Pancreas (tissue), 10 donors: ENCODE data around the gene TRIM23. TPM values are rescaled to one million over a fixed set of nuclear protein-coding genes. Genes with fewer than 3 reads are reported as not detected.

ENCODE experiments used
- ATAC-seq, 4 donors: fragments of 200-7000 bp; cut with Tn5 transposase; one replicate each; pipeline versions ENCODE4 v1.8.0 to v1.9.1; 2020; ENCODE audit warnings: mild to moderate bottlenecking in 4 of 4, moderate library complexity in 4 of 4
- DNase-seq, 6 donors: peaks; one replicate each; pipeline ENCODE4 v3.0.0-alpha.2; 2020
- FAIRE-seq: peaks from 2 replicates; lab custom pipeline; 2012; peaks lifted over from hg19 to GRCh38; lab: Jason Lieb, UNC
- H3K27ac ChIP-seq, 4 donors: fragments of 200-600 bp; sonication (generic); 1 replicate in 3 of 4; 2 replicates in 1 of 4; pipeline versions ENCODE4 v1.5.0 to v1.8.0; 2020
- H3K27me3 ChIP-seq, 4 donors: fragments of 200-600 bp; one replicate each; pipeline ENCODE4 v1.8.0; 2021
- H3K36me3 ChIP-seq, 3 donors: fragments of 200-600 bp; sonication (generic) in 1 of 3; one replicate each; pipeline versions ENCODE4 v1.5.0 to v1.8.0; 2020 to 2021
- H3K4me1 ChIP-seq, 3 donors: fragments of 200-600 bp; one replicate each; pipeline ENCODE4 v1.8.0; 2021
- H3K4me3 ChIP-seq, 4 donors: fragments of 200-600 bp; sonication (generic) in 2 of 4; one replicate each; pipeline versions ENCODE4 v1.5.0 to v1.8.0; 2020 to 2021
- H3K9me3 ChIP-seq, 4 donors: fragments of 200-600 bp; one replicate each; pipeline ENCODE4 v1.8.0; 2021
- CTCF ChIP-seq, 4 donors: fragments of 200-600 bp; sonication (generic) in 3 of 4; IDR thresholded peaks; one replicate each; pipeline versions ENCODE4 v1.5.0 to v1.8.0; 2021; ENCODE audit warnings: antibody characterized with exemption in 4 of 4
- WGBS, 2 donors: extraction: QIAGEN DNeasy Blood & Tissue Kit; methylation state at CpG; one replicate each; pipeline ENCODE4 v1.1.7; 2013; 5-methylcytosine and 5-hydroxymethylcytosine counted together
- intact Hi-C, 3 donors: fragments of 100-400 bp; cut with DNase I; formaldehyde crosslinking; loops; one replicate each; pipeline versions ENCODE4 v1.11.1 to v1.14.2; 2022
- polyA plus RNA-seq, 2 donors: library from polyadenylated mRNA; stranded (reverse); fragments of 200-250 nt; gene quantifications; one replicate each; pipeline ENCODE4 v1.2.3, GENCODE V29; 2013
- total RNA-seq, 6 donors: library from RNA; stranded (reverse); fragmentation: NEBNext Ultra II Directional in 4 of 6; extraction: Animal tissue kit (Norgen Biotek cat#: 25700) in 4 of 6; gene quantifications; one replicate each; pipeline versions ENCODE4 v1.2.1 to v1.2.4, GENCODE V29; 2021 to 2023
- donor health status: healthy with polysubstance abuse.
- donor health status: DM: no; HTN: no; CAD: no; lungs with moderate emphysema.
- donor health status: DM: no; HTN: no; CAD: no.
- donor health status: control.
- donor health status: control.
- donor health status: Bipolar disorder and iron deficiency.
- donor health status: DM: yes; HTN: yes; CAD: no.
- donor health status: DM: no; HTN: no; CAD: no.
- donor health status: DM: no; HTN: no; CAD: no.
- donor health status: DM: yes; HTN: yes; CAD: no.

TRIM23 gene
- total and polyA plus RNA-seq, 8 donors: 2.1 to 10.0 (median 5.2) TPM

- no peaks in the 10 kb centered on the region for H3K36me3 ChIP-seq
Observed at GRCh38 chr5:65651144-65651543, 27.0 kb upstream of the TRIM23 start.

GRCh38 chr5:65647941-65648340 is 23.8 kb upstream of the TRIM23 start:
- no peak for ATAC-seq
- no peak for DNase-seq
- Histone ChIP-seq H3K27me3 (no peaks in the 10 kb centered on the region), H3K36me3 (no peaks in the 10 kb centered on the region), H3K9me3 (no peaks in the 10 kb centered on the region), H3K4me1 (no peaks in the 10 kb centered on the region), H3K27ac (no peak overlapping the region), H3K4me3 (no peak overlapping the region)
- intact Hi-C loops: no loop called here
- no peak for FAIRE-seq
- no peak for TF ChIP-seq CTCF (IDR thresholded peaks at IDR 0.05)

More at GRCh38 chr5:65651144-65651543, 27.0 kb upstream of the TRIM23 start:
- H3K4me3 ChIP-seq: no peak overlapping the region
- no peak for ATAC-seq
- no peak for TF ChIP-seq CTCF (IDR thresholded peaks at IDR 0.05)
- no peak overlapping the region for H3K27ac ChIP-seq
- intact Hi-C loops: no loop called here
- FAIRE-seq: no peak
- H3K4me1 ChIP-seq: no peaks in the 10 kb centered on the region
- 69 to 75% methylated on average over 5 of the region's 5 CpGs for WGBS, 2 donors
- DNase-seq: no peak
- no peaks in the 10 kb centered on the region for H3K27me3 ChIP-seq
- no peaks in the 10 kb centered on the region for H3K9me3 ChIP-seq

GRCh38 chr5:65646938-65647337 is 22.8 kb upstream of the TRIM23 start:
- no peak for ATAC-seq
- 66 to 68% methylated on average over 2 of the region's 2 CpGs for WGBS, 2 donors
- Histone ChIP-seq H3K4me3 (no peak overlapping the region), H3K4me1 (no peaks in the 10 kb centered on the region), H3K27ac (no peak overlapping the region), H3K36me3 (no peaks in the 10 kb centered on the region), H3K9me3 (no peaks in the 10 kb centered on the region), H3K27me3 (no peaks in the 10 kb centered on the region)
- intact Hi-C loops: no loop called here
- no peak for FAIRE-seq
- DNase-seq: no peak
- no peak for TF ChIP-seq CTCF (IDR thresholded peaks at IDR 0.05)

- intact Hi-C loops: no loop called here
- DNase-seq (no peak), ATAC-seq (no peak), FAIRE-seq (no peak)
- Histone ChIP-seq H3K9me3 (no peaks in the 10 kb centered on the region), H3K36me3 (peaks cover 0 to 14% (median 6%) of the 10 kb centered on the region in 3 donors), H3K4me3 (no peak overlapping the region), H3K27me3 (no peaks in the 10 kb centered on the region), H3K4me1 (no peaks in the 10 kb centered on the region), H3K27ac (no peak overlapping the region)
- WGBS, 2 donors: 92 to 95% methylated on average over 4 of the region's 4 CpGs
- no peak for TF ChIP-seq CTCF (IDR thresholded peaks at IDR 0.05)
Observed at GRCh38 chr5:65640240-65640639, 16.1 kb upstream of the TRIM23 start.

- no peak for TF ChIP-seq CTCF (IDR thresholded peaks at IDR 0.05)
- Histone ChIP-seq H3K36me3 (peaks cover 0 to 5% (median 0%) of the 10 kb centered on the region in 3 donors), H3K27ac (no peak overlapping the region), H3K4me1 (peaks cover 0 to 5% (median 2%) of the 10 kb centered on the region in 3 donors), H3K9me3 (no peaks in the 10 kb centered on the region), H3K4me3 (no peak overlapping the region), H3K27me3 (no peaks in the 10 kb centered on the region)
- ATAC-seq (no peak), FAIRE-seq (no peak), DNase-seq (no peak)
- intact Hi-C loops: no loop called here
Observed at GRCh38 chr5:65630981-65631380, 6.8 kb upstream of the TRIM23 start.
